ENCODE measurements around the gene DCST1. TPM values are rescaled to one million over a fixed set of nuclear protein-coding genes. Genes with fewer than 3 reads are reported as not detected.
"Not testable (repeated sequence)": the region's sequence is repeated elsewhere in the genome, so short reads cannot be mapped to it uniquely, and the experiment has no call there.

The DCST1 gene, protein sequence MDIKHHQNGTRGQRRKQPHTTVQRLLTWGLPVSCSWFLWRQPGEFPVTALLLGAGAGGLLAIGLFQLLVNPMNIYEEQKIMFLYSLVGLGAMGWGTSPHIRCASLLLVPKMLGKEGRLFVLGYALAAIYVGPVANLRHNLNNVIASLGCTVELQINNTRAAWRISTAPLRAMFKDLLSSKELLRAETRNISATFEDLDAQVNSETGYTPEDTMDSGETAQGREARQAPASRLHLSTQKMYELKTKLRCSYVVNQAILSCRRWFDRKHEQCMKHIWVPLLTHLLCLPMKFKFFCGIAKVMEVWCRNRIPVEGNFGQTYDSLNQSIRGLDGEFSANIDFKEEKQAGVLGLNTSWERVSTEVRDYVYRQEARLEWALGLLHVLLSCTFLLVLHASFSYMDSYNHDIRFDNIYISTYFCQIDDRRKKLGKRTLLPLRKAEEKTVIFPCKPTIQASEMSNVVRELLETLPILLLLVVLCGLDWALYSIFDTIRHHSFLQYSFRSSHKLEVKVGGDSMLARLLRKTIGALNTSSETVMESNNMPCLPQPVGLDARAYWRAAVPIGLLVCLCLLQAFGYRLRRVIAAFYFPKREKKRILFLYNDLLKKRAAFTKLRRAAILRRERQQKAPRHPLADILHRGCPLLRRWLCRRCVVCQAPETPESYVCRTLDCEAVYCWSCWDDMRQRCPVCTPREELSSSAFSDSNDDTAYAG
- polyA plus RNA-seq (2011; rRNA removed) (not detected in 2 replicates), polyA minus RNA-seq (2011; rRNA and poly(A)+ RNA removed) (not detected in 2 replicates)

DNA sequence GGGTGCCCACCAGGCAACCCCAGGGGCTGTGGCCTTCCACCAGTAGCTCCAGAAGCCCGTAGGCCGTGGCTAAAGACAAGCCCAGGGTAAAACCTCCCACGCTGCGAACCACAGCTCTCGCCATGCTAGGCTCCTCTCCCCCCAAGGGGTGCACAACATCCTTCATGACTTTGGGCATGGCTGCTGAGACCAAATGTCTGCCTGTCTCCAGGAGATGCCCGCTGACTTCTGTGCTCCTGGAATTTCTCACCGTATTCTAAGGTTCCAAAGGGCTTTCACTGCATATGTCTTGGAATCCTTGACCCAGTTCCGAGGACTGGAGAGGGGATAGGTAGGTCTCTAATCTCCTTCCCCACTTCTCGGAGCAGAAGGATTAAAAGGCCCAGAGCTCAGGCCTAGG is at the start of gene DCST1, which contains the start of gene DCST2:
Gene DCST1, plus strand, starts transcription at position 301 of the 400 bp plus-strand sequence. CDS start 213 bp downstream, outside the sequence.
Gene DCST2, minus strand, starts transcription at position 258 of the 400 bp plus-strand sequence. Its CDS starts 80 bp downstream, at position 178.
- Histone ChIP-seq H3K4me3 (ENCODE audit: low read depth, low read length) (no peak within 1 kb of the TSS), H3K36me3 (ENCODE audit: control insufficient read depth, insufficient read depth, low read length) (no peaks in the 10 kb centered on the region), H3K27me3 (ENCODE audit: control insufficient read depth, insufficient read depth, low read length) (peaks cover 6% of the 10 kb centered on the region)
- ChIA-PET POLR2A (no interaction called here), CTCF (interaction anchor here (2.2 to 6.9 kb wide), 3 partner anchors 11 to 18 kb away, joined by 7 to 31 read pairs (median 11); partner anchors contain the start of gene ADAM15)
- DNase-seq (ENCODE audit: low read depth) = no peak
- TF ChIP-seq, protein P1, sequence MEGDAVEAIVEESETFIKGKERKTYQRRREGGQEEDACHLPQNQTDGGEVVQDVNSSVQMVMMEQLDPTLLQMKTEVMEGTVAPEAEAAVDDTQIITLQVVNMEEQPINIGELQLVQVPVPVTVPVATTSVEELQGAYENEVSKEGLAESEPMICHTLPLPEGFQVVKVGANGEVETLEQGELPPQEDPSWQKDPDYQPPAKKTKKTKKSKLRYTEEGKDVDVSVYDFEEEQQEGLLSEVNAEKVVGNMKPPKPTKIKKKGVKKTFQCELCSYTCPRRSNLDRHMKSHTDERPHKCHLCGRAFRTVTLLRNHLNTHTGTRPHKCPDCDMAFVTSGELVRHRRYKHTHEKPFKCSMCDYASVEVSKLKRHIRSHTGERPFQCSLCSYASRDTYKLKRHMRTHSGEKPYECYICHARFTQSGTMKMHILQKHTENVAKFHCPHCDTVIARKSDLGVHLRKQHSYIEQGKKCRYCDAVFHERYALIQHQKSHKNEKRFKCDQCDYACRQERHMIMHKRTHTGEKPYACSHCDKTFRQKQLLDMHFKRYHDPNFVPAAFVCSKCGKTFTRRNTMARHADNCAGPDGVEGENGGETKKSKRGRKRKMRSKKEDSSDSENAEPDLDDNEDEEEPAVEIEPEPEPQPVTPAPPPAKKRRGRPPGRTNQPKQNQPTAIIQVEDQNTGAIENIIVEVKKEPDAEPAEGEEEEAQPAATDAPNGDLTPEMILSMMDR (IDR thresholded peaks at IDR 0.05; ENCODE audit: insufficient read depth, low read depth, low read length) = no peak

DNA sequence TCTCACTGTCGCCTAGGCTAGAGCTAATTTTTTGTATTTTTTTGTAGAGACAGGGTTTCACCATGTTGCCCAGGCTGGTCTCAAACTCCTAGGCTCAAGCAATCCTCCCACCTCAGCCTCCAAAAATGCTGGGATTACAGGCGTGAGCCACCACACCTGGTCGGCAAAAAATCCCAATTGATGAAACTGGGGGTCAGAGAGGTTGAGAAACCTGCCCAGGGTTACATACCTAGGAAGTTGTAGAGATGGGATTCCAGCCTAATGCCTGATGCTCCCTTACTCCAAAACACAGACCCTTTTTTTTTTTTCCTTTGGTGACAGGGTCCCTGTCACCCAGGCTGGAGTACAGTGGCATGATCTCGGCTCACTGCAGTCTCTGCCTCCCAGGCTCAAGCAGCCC is 46.9 kb upstream of the DCST1 start:
- not testable (repeated sequence) for DNase-seq (ENCODE audit: low read depth); H3K4me3 ChIP-seq (ENCODE audit: low read depth, low read length); H3K27me3 ChIP-seq (ENCODE audit: control insufficient read depth, insufficient read depth, low read length)
- peaks cover 17% of the 10 kb centered on the region for H3K36me3 ChIP-seq (ENCODE audit: control insufficient read depth, insufficient read depth, low read length)
- ChIA-PET CTCF (interaction anchor here (1.2 kb wide), 1 partner anchor 31 kb away, joined by 4 read pairs; no protein-coding TSS in a partner anchor), POLR2A (interaction anchor here (0.6 kb wide), 2 partner anchors 17 to 75 kb away, joined by 8 to 10 read pairs; no protein-coding TSS in a partner anchor)

DNA sequence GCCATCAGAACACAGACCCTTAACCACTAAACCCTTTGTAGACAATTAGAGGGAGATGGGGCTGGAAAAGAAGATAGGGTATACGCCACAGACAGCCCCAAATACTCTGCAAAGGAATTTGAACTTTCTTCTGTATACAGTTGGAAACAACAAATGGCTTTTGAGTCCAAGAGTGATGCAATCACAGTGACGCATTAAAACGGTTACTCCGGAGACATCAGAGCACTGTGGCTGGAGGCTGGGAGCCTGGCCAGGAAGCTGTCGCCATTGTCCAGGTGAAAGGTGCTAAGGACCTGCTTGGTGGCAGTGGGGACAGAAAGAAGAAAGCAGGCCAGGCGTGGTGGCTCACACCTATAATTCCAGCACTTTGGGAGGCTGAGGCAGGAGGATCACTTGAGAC is 46.3 kb upstream of the DCST1 start:
- ChIA-PET CTCF (interaction anchor here (0.7 to 1.7 kb wide), 8 partner anchors 9 to 73 kb away, joined by 3 to 6 read pairs (median 4); partner anchors contain the start of gene PYGO2), POLR2A (no interaction called here)
- TF ChIP-seq, protein P1 (IDR thresholded peaks at IDR 0.05; ENCODE audit: insufficient read depth, low read depth, low read length) = no peak
- peaks cover 17% of the 10 kb centered on the region for H3K36me3 ChIP-seq (ENCODE audit: control insufficient read depth, insufficient read depth, low read length)
- no peak overlapping the region for H3K4me3 ChIP-seq (ENCODE audit: low read depth, low read length)
- DNase-seq (ENCODE audit: low read depth) = no peak
- no peaks in the 10 kb centered on the region for H3K27me3 ChIP-seq (ENCODE audit: control insufficient read depth, insufficient read depth, low read length)

DNA sequence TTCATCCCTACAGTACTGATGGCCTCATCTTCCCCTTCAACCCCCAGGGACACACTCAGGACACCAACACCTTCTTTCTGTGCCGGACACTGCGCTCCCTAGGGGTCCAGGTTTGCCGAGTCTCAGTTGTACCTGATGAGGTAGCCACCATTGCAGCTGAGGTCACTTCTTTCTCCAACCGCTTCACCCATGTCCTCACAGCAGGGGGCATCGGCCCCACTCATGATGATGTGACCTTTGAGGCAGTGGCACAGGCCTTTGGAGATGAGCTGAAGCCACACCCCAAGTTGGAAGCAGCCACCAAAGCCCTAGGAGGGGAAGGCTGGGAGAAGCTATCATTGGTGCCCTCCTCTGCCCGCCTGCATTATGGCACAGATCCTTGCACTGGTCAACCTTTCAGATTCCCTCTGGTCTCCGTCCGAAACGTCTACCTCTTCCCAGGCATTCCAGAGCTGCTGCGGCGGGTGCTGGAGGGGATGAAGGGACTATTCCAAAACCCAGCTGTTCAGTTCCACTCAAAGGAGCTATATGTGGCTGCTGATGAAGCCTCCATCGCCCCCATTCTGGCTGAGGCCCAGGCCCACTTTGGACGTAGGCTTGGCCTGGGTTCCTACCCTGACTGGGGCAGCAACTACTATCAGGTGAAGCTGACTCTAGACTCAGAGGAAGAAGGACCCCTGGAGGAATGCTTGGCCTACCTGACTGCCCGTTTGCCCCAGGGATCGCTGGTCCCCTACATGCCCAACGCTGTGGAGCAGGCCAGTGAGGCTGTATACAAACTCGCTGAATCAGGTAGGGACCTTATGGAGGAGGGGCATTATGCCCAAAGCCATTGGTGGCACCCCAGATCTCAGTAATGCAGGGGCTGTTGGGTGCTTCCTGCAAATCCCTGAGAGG is 45.3 kb upstream of the DCST1 start:
- H3K27me3 ChIP-seq (ENCODE audit: control insufficient read depth, insufficient read depth, low read length) = no peaks in the 10 kb centered on the region
- ChIA-PET CTCF (interaction anchor here (0.7 to 1.7 kb wide), 8 partner anchors 8 to 72 kb away, joined by 3 to 6 read pairs (median 3); partner anchors contain the start of gene PYGO2), POLR2A (no interaction called here)
- TF ChIP-seq, protein P1 (IDR thresholded peaks at IDR 0.05; ENCODE audit: insufficient read depth, low read depth, low read length) = no peak
- DNase-seq (ENCODE audit: low read depth) = no peak
- H3K4me3 ChIP-seq (ENCODE audit: low read depth, low read length) = no peak overlapping the region
- peaks cover 17% of the 10 kb centered on the region for H3K36me3 ChIP-seq (ENCODE audit: control insufficient read depth, insufficient read depth, low read length)

DNA sequence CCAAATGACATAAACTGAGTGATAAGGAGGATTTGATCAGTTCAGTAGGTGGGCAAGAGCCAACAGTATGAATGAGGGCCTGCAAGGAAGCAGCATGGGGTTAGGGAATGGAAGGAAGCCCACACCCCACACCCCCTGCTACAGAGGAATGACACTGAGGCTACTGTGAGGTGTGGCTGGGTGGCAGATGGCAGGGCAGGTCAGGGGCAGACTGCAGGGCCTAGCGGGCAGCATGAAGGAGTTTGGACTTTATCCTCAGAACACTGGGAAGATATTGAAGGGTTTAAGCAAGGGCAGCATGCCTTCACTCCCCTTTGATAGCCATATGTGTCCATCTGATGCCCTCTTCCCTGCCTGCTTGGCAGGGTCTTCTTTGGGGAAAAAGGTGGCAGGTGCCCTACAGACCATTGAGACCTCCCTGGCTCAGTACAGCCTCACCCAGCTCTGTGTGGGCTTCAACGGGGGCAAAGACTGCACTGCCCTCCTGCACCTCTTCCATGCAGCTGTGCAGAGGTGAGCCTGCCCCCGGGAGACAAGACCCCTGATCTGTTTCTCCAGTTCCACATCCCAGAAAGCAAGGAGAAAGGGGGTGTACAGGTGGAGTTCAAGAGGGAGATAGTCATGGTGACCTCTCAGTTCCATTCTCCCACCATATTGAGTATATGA is 44.3 kb upstream of the DCST1 start:
- CTCF ChIA-PET = no interaction called here

More for the DNA sequence above, 44.3 kb upstream of the DCST1 start:
- POLR2A ChIA-PET = no interaction called here
- DNase-seq (ENCODE audit: low read depth) = no peak
- H3K27me3 ChIP-seq (ENCODE audit: control insufficient read depth, insufficient read depth, low read length) = no peaks in the 10 kb centered on the region
- peaks cover 17% of the 10 kb centered on the region for H3K36me3 ChIP-seq (ENCODE audit: control insufficient read depth, insufficient read depth, low read length)
- no peak overlapping the region for H3K4me3 ChIP-seq (ENCODE audit: low read depth, low read length)
- TF ChIP-seq, protein P1 (IDR thresholded peaks at IDR 0.05; ENCODE audit: insufficient read depth, low read depth, low read length) = no peak

Measured in BJ (cell line).